Right renal pelvis (tissue), 4 donors: Measurements from ENCODE around the gene PHC3. TPM values are rescaled to one million over a fixed set of nuclear protein-coding genes. Genes with fewer than 3 reads are reported as not detected.
"Not testable (repeated sequence)": the region's sequence is repeated elsewhere in the genome, so short reads cannot be mapped to it uniquely, and the experiment has no call there.

Experiments
- DNase-seq, 4 donors: peaks; one replicate each; pipeline ENCODE4 v3.0.0-alpha.2; 2013; ENCODE audit warnings: low read depth in 4 of 4, low spot score in 3 of 4, missing footprints in 1 of 4
- polyA plus RNA-seq, 4 donors: library from polyadenylated mRNA; unstranded; fragments of 120-200 nt; gene quantifications; one replicate each; pipeline ENCODE4 v1.2.1, GENCODE V29; 2013; ENCODE audit not compliant: insufficient read length in 4 of 4

The PHC3 gene
- 10 to 100 TPM; 22.3 to 33.3 (median 27.6) TPM for polyA plus RNA-seq

- peak; percentile 80 to 92 (median 88) for DNase-seq
Observed at GRCh38 chr3:170180908-170181885, at the start of gene PHC3. Gene PHC3 (minus strand): TSS chr3:170181733. CDS start chr3:170181715, 18 bp downstream.

GRCh38 chr3:170228093-170228766 lies 46.7 kb upstream of the PHC3 start:
- DNase-seq: no peak

- no peak for DNase-seq
Observed at GRCh38 chr3:170226426-170226960, 45.0 kb upstream of the PHC3 start.

GRCh38 chr3:170225166-170225565 lies 43.6 kb upstream of the PHC3 start:
- no peak for DNase-seq

- peak in 1 of 4 donors; percentile 42 for DNase-seq
Observed at GRCh38 chr3:170222647-170223541, 41.4 kb upstream of the PHC3 start.

- peak; percentile 92 to 98 (median 94) for DNase-seq
Observed at GRCh38 chr3:170221924-170222646, 40.6 kb upstream of the PHC3 start, which contains the start of gene PRKCI. Gene PRKCI (plus strand): TSS chr3:170222424. CDS start chr3:170222670, 246 bp downstream.

GRCh38 chr3:170220871-170221270 lies 39.3 kb upstream of the PHC3 start:
- no peak for DNase-seq

- no peak for DNase-seq
Observed at GRCh38 chr3:170219850-170220249, 38.3 kb upstream of the PHC3 start.

- DNase-seq: no peak
Observed at GRCh38 chr3:170211668-170212067, 30.1 kb upstream of the PHC3 start.

GRCh38 chr3:170207717-170208116 lies 26.2 kb upstream of the PHC3 start:
- no peak for DNase-seq

GRCh38 chr3:170206164-170206762 lies 24.7 kb upstream of the PHC3 start:
- not testable (repeated sequence) for DNase-seq

GRCh38 chr3:170205302-170205701 lies 23.8 kb upstream of the PHC3 start:
- no peak for DNase-seq

- no peak for DNase-seq
Observed at GRCh38 chr3:170204509-170204908, 23.0 kb upstream of the PHC3 start.

- no peak for DNase-seq
Observed at GRCh38 chr3:170204023-170204472, 22.5 kb upstream of the PHC3 start.

- no peak for DNase-seq
Observed at GRCh38 chr3:170203457-170203856, 21.9 kb upstream of the PHC3 start.

- no peak for DNase-seq
Observed at GRCh38 chr3:170201527-170201926, 20.0 kb upstream of the PHC3 start.

GRCh38 chr3:170200987-170201386 lies 19.5 kb upstream of the PHC3 start:
- no peak for DNase-seq

- DNase-seq: no peak
Observed at GRCh38 chr3:170196833-170197232, 15.3 kb upstream of the PHC3 start.

- not testable (repeated sequence) for DNase-seq
Observed at GRCh38 chr3:170195759-170196158, 14.2 kb upstream of the PHC3 start.
